Inferior parietal cortex (tissue), 1 donor: ENCODE measurements around the gene BTN1A1.
"Not testable (repeated sequence)": the region's sequence is repeated elsewhere in the genome, so short reads cannot be mapped to it uniquely, and the experiment has no call there.

Experiments used
- DNase-seq: peaks from one replicate; pipeline ENCODE4 v3.0.0-alpha.2; 2016; ENCODE audit errors: extremely low spot score

Gene BTN1A1

GRCh38 chr6:26500102-26500501 lies at the start of gene BTN1A1:
TSS of gene BTN1A1 (plus strand) at chr6:26500303. CDS start at chr6:26501287, 984 bp downstream.
- DNase-seq = no peak

- no peak for DNase-seq
Observed at GRCh38 chr6:26452631-26453235, 47.4 kb upstream of the BTN1A1 start.

GRCh38 chr6:26454631-26455030 lies 45.5 kb upstream of the BTN1A1 start:
- DNase-seq = no peak

GRCh38 chr6:26455357-26455970 lies 44.6 kb upstream of the BTN1A1 start:
- DNase-seq = no peak

GRCh38 chr6:26457264-26457805 lies 42.8 kb upstream of the BTN1A1 start:
- DNase-seq = no peak

GRCh38 chr6:26457806-26458688 lies 42.1 kb upstream of the BTN1A1 start, which contains the start of gene BTN2A1:
TSS of gene BTN2A1 (plus strand) at chr6:26457955. CDS start at chr6:26458637, 682 bp downstream.
- DNase-seq = peak; percentile 95

GRCh38 chr6:26459023-26459810 lies 40.9 kb upstream of the BTN1A1 start:
- DNase-seq = no peak

GRCh38 chr6:26461353-26461752 lies 38.8 kb upstream of the BTN1A1 start:
- DNase-seq = not testable (repeated sequence)

- DNase-seq = no peak
Observed at GRCh38 chr6:26464014-26464413, 36.1 kb upstream of the BTN1A1 start.

- no peak for DNase-seq
Observed at GRCh38 chr6:26464416-26465131, 35.5 kb upstream of the BTN1A1 start.

- DNase-seq = no peak
Observed at GRCh38 chr6:26465776-26466175, 34.3 kb upstream of the BTN1A1 start.

GRCh38 chr6:26468829-26469228 lies 31.3 kb upstream of the BTN1A1 start:
- DNase-seq = no peak

GRCh38 chr6:26470643-26471042 lies 29.5 kb upstream of the BTN1A1 start:
- no peak for DNase-seq

GRCh38 chr6:26471970-26472369 lies 28.1 kb upstream of the BTN1A1 start:
- DNase-seq = no peak

GRCh38 chr6:26472549-26473290 lies 27.4 kb upstream of the BTN1A1 start:
- DNase-seq = no peak

- DNase-seq = no peak
Observed at GRCh38 chr6:26473429-26473757, 26.7 kb upstream of the BTN1A1 start.

GRCh38 chr6:26473758-26474438 lies 26.2 kb upstream of the BTN1A1 start:
- peak; percentile 93 for DNase-seq

GRCh38 chr6:26474439-26474881 lies 25.6 kb upstream of the BTN1A1 start:
- DNase-seq = no peak
